ENCODE measurements around the gene NIBAN1. TPM values are rescaled to one million over a fixed set of nuclear protein-coding genes. Genes with fewer than 3 reads are reported as not detected.

The NIBAN1 gene
- total RNA-seq, 1 donor from 2014 or later: 3.1 TPM

- Mint-ChIP-seq H3K36me3 (no peaks in the 10 kb centered on the region), H3K27me3 (peaks cover 5% of the 10 kb centered on the region), H3K4me3 (no peak overlapping the region), H3K9me3 (no peaks in the 10 kb centered on the region), H3K4me1 (ENCODE audit: unreplicated experiment) (no peaks in the 10 kb centered on the region), H3K27ac (no peak overlapping the region)
- TF ChIP-seq, protein P1, sequence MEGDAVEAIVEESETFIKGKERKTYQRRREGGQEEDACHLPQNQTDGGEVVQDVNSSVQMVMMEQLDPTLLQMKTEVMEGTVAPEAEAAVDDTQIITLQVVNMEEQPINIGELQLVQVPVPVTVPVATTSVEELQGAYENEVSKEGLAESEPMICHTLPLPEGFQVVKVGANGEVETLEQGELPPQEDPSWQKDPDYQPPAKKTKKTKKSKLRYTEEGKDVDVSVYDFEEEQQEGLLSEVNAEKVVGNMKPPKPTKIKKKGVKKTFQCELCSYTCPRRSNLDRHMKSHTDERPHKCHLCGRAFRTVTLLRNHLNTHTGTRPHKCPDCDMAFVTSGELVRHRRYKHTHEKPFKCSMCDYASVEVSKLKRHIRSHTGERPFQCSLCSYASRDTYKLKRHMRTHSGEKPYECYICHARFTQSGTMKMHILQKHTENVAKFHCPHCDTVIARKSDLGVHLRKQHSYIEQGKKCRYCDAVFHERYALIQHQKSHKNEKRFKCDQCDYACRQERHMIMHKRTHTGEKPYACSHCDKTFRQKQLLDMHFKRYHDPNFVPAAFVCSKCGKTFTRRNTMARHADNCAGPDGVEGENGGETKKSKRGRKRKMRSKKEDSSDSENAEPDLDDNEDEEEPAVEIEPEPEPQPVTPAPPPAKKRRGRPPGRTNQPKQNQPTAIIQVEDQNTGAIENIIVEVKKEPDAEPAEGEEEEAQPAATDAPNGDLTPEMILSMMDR (conservative IDR thresholded peaks at IDR 0.05): no peak
- DNase-seq (ENCODE audit: extremely low spot score, unreplicated experiment): no peak
Measured at GRCh38 chr1:184941410-184941733, 32.9 kb downstream of the NIBAN1 start.

DNA sequence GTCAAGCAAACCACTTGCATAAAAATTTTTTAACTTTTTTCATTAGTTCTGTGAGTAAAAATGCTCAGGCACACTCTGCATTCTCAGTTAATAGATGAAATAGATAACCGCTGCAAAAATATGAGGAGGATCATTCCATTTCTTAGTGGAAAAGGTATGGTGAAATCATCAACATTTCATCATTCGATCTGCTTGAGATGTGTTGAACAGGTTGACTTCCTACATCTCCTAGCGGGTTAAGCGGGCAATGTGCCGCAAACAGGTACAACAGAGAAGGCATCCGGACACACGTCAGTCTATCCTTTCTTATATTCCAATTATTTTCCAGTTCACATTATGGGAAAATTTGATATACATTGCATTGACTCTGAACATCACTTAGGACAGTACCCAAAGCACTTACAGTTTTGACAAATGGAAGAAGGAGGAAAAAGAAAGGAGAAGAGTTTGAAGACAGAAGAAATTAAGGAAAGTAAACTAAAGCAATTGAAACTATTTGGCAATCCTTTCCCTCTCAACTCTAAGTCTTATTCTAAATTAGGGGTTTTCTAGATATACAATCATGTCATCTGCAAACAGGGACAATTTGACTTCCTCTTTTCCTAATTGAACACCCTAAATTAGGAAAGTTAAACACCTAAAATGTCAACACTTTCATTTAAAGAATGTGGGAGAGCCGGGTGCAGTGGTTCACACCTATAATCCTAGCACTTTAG, 33.5 kb downstream of the NIBAN1 start:
- Mint-ChIP-seq H3K36me3 (no peaks in the 10 kb centered on the region), H3K4me1 (ENCODE audit: unreplicated experiment) (no peaks in the 10 kb centered on the region), H3K9me3 (no peaks in the 10 kb centered on the region), H3K4me3 (no peak overlapping the region), H3K27me3 (peaks cover 5% of the 10 kb centered on the region), H3K27ac (no peak overlapping the region)
- no peak for DNase-seq (ENCODE audit: extremely low spot score, unreplicated experiment)
- TF ChIP-seq, protein P1 (conservative IDR thresholded peaks at IDR 0.05): no peak

DNA sequence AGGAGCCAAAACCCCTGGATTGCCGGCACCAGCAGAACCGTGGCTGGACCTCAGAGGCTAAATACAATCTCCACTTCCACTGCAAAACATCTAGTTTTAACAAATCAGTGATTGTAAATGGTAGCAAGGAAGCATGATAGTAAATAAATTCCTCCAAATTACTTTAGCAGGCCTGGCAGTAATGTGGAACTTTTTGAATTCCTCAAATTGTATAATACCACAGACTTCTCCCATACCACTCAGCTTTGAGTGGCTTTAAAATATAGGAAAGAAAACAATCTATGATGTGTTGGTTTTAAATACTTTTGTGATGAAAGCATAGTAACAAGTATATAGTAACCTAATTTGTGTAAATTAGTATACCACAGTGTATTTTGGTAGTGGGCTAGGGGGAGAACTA, 34.1 kb downstream of the NIBAN1 start:
- no peaks in the 10 kb centered on the region for H3K9me3 Mint-ChIP-seq
- TF ChIP-seq, protein P1 (conservative IDR thresholded peaks at IDR 0.05): no peak
- DNase-seq (ENCODE audit: extremely low spot score, unreplicated experiment): no peak
- peaks cover 5% of the 10 kb centered on the region for H3K27me3 Mint-ChIP-seq
- H3K27ac Mint-ChIP-seq: no peak overlapping the region
- H3K36me3 Mint-ChIP-seq: no peaks in the 10 kb centered on the region
- H3K4me1 Mint-ChIP-seq (ENCODE audit: unreplicated experiment): no peaks in the 10 kb centered on the region
- H3K4me3 Mint-ChIP-seq: no peak overlapping the region

GRCh38 chr1:184937729-184938128, 36.6 kb downstream of the NIBAN1 start:
- H3K27me3 Mint-ChIP-seq: peaks cover 5% of the 10 kb centered on the region
- H3K9me3 Mint-ChIP-seq: peaks cover 5% of the 10 kb centered on the region
- H3K4me3 Mint-ChIP-seq: no peak overlapping the region
- no peak for DNase-seq (ENCODE audit: extremely low spot score, unreplicated experiment)
- TF ChIP-seq, protein P1 (conservative IDR thresholded peaks at IDR 0.05): no peak
- H3K4me1 Mint-ChIP-seq (ENCODE audit: unreplicated experiment): no peaks in the 10 kb centered on the region
- no peak overlapping the region for H3K27ac Mint-ChIP-seq
- H3K36me3 Mint-ChIP-seq: no peaks in the 10 kb centered on the region

- Mint-ChIP-seq H3K4me3 (no peak overlapping the region), H3K27ac (no peak overlapping the region), H3K27me3 (peaks cover 5% of the 10 kb centered on the region), H3K36me3 (no peaks in the 10 kb centered on the region), H3K9me3 (peaks cover 5% of the 10 kb centered on the region), H3K4me1 (ENCODE audit: unreplicated experiment) (no peaks in the 10 kb centered on the region)
- TF ChIP-seq, protein P1 (conservative IDR thresholded peaks at IDR 0.05): no peak
- DNase-seq (ENCODE audit: extremely low spot score, unreplicated experiment): no peak
Measured at GRCh38 chr1:184935920-184936798, 38.1 kb downstream of the NIBAN1 start.

All from type B pancreatic cell (in vitro differentiated cells).